OCI-LY1 (cell line): ENCODE measurements around the gene PTPN14.
"Not testable (repeated sequence)": the region's sequence is repeated elsewhere in the genome, so short reads cannot be mapped to it uniquely, and the experiment has no call there.

Experiments
- H2AFZ ChIP-seq: fragments of 200-600 bp; sonication (generic), shearing (Covaris generic); 2 replicates; pipeline ENCODE4 v1.6.0; 2014; ENCODE audit warnings: antibody characterized with exemption, mild to moderate bottlenecking, low read length
- H3F3A ChIP-seq: fragments of 200-600 bp; sonication (generic), shearing (Covaris generic); 2 replicates; pipeline ENCODE4 v1.6.0; 2014; ENCODE audit warnings: mild to moderate bottlenecking, antibody characterized with exemption, low read length, moderate library complexity; ENCODE audit not compliant: insufficient read depth
- H3K27ac ChIP-seq: fragments of 200-600 bp; sonication (generic); 2 replicates; pipeline ENCODE4 v1.5.1; 2014; ENCODE audit warnings: low read length, mixed run types, mild to moderate bottlenecking, low read depth; ENCODE audit not compliant: poor library complexity, severe bottlenecking
- H3K27me3 ChIP-seq: fragments of 200-600 bp; sonication (generic); 2 replicates; pipeline ENCODE4 v1.6.0; 2014; ENCODE audit warnings: antibody characterized with exemption, mild to moderate bottlenecking, low read length, moderate library complexity; ENCODE audit not compliant: insufficient read depth
- H3K36me3 ChIP-seq: fragments of 200-600 bp; sonication (generic); 2 replicates; pipeline ENCODE4 v1.6.1; 2014; ENCODE audit warnings: mild to moderate bottlenecking, antibody characterized with exemption, low read length, moderate library complexity, mixed read lengths; ENCODE audit not compliant: insufficient read depth
- H3K4me1 ChIP-seq: fragments of 200-600 bp; sonication (generic); 2 replicates; pipeline ENCODE4 v1.5.1; 2014; ENCODE audit warnings: mild to moderate bottlenecking, low read length, moderate library complexity; ENCODE audit not compliant: insufficient read depth, severe bottlenecking
- H3K4me2 ChIP-seq: fragments of 200-600 bp; sonication (generic), shearing (Covaris generic); 2 replicates; pipeline ENCODE4 v1.6.1; 2014; ENCODE audit warnings: low read length
- H3K4me3 ChIP-seq: fragments of 200-600 bp; sonication (generic); 2 replicates; pipeline ENCODE4 v1.5.1; 2014; ENCODE audit warnings: low read length, low read depth, mild to moderate bottlenecking, mixed read lengths; ENCODE audit not compliant: poor library complexity, severe bottlenecking
- H3K79me2 ChIP-seq: fragments of 200-600 bp; shearing (Covaris generic); 2 replicates; pipeline ENCODE4 v1.6.1; 2016; ENCODE audit warnings: mixed run types, low read length, mixed read lengths; ENCODE audit not compliant: insufficient read depth
- H3K9ac ChIP-seq: fragments of 200-600 bp; sonication (generic), shearing (Covaris generic); 2 replicates; pipeline ENCODE4 v1.6.1; 2014; ENCODE audit warnings: mild to moderate bottlenecking, low read length, mixed read lengths
- H3K9me2 ChIP-seq: fragments of 200-600 bp; sonication (generic), shearing (Covaris generic); 2 replicates; pipeline ENCODE4 v1.6.1; 2014; ENCODE audit warnings: low read depth, mild to moderate bottlenecking, low read length, mixed read lengths
- H3K9me3 ChIP-seq: fragments of 200-600 bp; shearing (Covaris generic); 2 replicates; pipeline ENCODE4 v1.6.1; 2014; ENCODE audit warnings: low read length, mixed read lengths
- H4K20me1 ChIP-seq: fragments of 200-600 bp; sonication (generic), shearing (Covaris generic); 2 replicates; pipeline ENCODE4 v1.6.0; 2016; ENCODE audit warnings: mild to moderate bottlenecking, low read length; ENCODE audit not compliant: insufficient read depth
- CTCF ChIP-seq: fragments of 200-600 bp; sonication (generic), shearing (Covaris generic); IDR thresholded peaks from 2 replicates; pipeline ENCODE4 v1.5.1; 2017; ENCODE audit warnings: mild to moderate bottlenecking, antibody characterized with exemption, low read length, moderate library complexity, mixed read lengths
- EZH2 ChIP-seq: fragments of 200-600 bp; sonication (generic), shearing (Covaris generic); IDR thresholded peaks from 2 replicates; pipeline ENCODE4 v1.8.0; 2017; ENCODE audit warnings: borderline replicate concordance, mixed run types, mild to moderate bottlenecking, antibody characterized with exemption, low read length, moderate library complexity, mixed read lengths

Gene PTPN14

GRCh38 chr1:214582289-214582891 lies 31.0 kb upstream of the PTPN14 start:
- H3K79me2 ChIP-seq = no peaks in the 10 kb centered on the region
- no peaks in the 10 kb centered on the region for H3K4me1 ChIP-seq
- H3K27me3 ChIP-seq = no peaks in the 10 kb centered on the region
- H3K9me2 ChIP-seq = no peaks in the 10 kb centered on the region
- H3K4me3 ChIP-seq = no peak overlapping the region
- no peak overlapping the region for H2AFZ ChIP-seq
- H4K20me1 ChIP-seq = no peaks in the 10 kb centered on the region
- no peak overlapping the region for H3K9ac ChIP-seq
- no peaks in the 10 kb centered on the region for H3K36me3 ChIP-seq
- H3K27ac ChIP-seq = no peak overlapping the region
- H3K4me2 ChIP-seq = no peak overlapping the region
- no peaks in the 10 kb centered on the region for H3K9me3 ChIP-seq
- no peak for TF ChIP-seq EZH2
- TF ChIP-seq CTCF = no peak
- H3F3A ChIP-seq = no peaks in the 10 kb centered on the region

GRCh38 chr1:214581785-214582184 lies 30.4 kb upstream of the PTPN14 start:
- Histone ChIP-seq H3K27ac (no peak overlapping the region), H3K4me1 (no peaks in the 10 kb centered on the region), H3K36me3 (no peaks in the 10 kb centered on the region), H3K27me3 (no peaks in the 10 kb centered on the region), H3K4me2 (no peak overlapping the region), H4K20me1 (no peaks in the 10 kb centered on the region), H3K9ac (no peak overlapping the region), H3K9me2 (no peaks in the 10 kb centered on the region), H2AFZ (no peak overlapping the region), H3F3A (no peaks in the 10 kb centered on the region), H3K4me3 (no peak overlapping the region), H3K79me2 (no peaks in the 10 kb centered on the region), H3K9me3 (no peaks in the 10 kb centered on the region)
- TF ChIP-seq EZH2 (no peak), CTCF (no peak)

- Histone ChIP-seq H3K4me1 (no peaks in the 10 kb centered on the region), H3K79me2 (no peaks in the 10 kb centered on the region), H3K9me3 (peaks cover 3% of the 10 kb centered on the region; the same call in 1 of the 2 replicates), H3F3A (no peaks in the 10 kb centered on the region), H3K9me2 (no peaks in the 10 kb centered on the region), H2AFZ (no peak overlapping the region), H3K4me3 (no peak overlapping the region), H3K36me3 (no peaks in the 10 kb centered on the region), H3K9ac (no peak overlapping the region), H3K4me2 (no peak overlapping the region), H3K27ac (no peak overlapping the region), H3K27me3 (no peaks in the 10 kb centered on the region), H4K20me1 (no peaks in the 10 kb centered on the region)
- TF ChIP-seq EZH2 (no peak), CTCF (no peak)
These were observed 27.8 kb upstream of the PTPN14 start for GRCh38 chr1:214579183-214579582.

- H3F3A ChIP-seq, H3K4me1 ChIP-seq, H3K27me3 ChIP-seq, H3K9ac ChIP-seq, H4K20me1 ChIP-seq, H3K4me3 ChIP-seq, H3K9me2 ChIP-seq, H3K4me2 ChIP-seq, H3K27ac ChIP-seq, H2AFZ ChIP-seq, H3K9me3 ChIP-seq, H3K36me3 ChIP-seq, H3K79me2 ChIP-seq: not testable (repeated sequence)
These were observed 24.7 kb upstream of the PTPN14 start for GRCh38 chr1:214576120-214576519.
